T follicular helper cell (primary cell): ENCODE results near the gene NUDCD3.
A peak's percentile ranks its signal among the peaks of the same experiment; 100 is the strongest.

Experiments used
- DNase-seq: peaks from one replicate; pipeline ENCODE4 v3.0.0-alpha.2; 2020; ENCODE audit warnings: low read depth
- total RNA-seq, 2 experiments: gene quantifications; one replicate each; lab custom pipeline; 2026; lab: John Stamatoyannopoulos, UW

Gene NUDCD3
- 88.6 to 112 reads per million in 2 experiments for total RNA-seq

DNA sequence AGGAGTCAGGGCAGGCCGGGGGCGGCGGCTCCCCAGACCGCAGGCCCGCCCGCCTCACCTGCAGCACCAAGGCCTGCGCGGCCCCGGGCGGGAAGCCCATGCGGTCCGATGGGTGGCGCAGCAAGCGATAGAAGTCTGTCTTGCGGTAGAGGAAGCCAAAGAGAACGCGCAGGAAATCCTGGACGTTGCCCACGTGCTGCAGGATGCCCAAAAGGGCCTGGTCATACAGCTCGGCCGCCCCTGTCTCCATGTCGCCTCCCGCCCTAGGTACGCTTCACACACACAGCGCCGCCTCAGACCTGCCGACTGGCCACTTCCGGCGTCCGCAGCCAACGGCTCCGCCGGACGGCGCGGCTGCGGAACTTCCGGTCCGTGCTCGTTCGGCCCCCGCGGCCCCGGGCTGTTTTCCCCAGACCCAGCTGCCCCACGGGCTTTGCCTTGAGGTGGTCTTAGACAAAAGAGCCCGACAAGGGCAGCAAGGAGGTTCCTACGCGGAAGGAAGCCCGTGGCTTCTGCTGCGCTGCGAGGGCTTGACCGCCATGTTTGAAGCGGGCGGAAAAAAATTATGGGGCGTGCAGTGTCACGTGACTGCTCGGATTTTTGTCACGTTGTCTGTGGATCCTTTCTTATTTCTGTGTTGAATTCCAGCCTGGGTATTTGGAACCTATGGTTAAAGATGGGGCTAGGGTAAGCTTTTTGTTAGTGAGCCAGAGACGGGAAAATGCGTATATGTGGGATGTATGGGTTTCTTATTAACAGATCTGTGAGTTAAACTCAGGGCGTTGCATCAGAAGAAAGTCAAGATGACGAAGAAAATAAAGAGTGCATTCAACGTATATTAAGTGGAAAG lies at the start of gene NUDCD3:
Gene NUDCD3 (minus strand): TSS at position 308 of the 850 bp plus-strand sequence. CDS start 58 bp downstream, at position 250.
- DNase-seq = peak; percentile 74

- no peak for DNase-seq
Measured at GRCh38 chr7:44539669-44540506, 49.4 kb upstream of the NUDCD3 start.

DNA sequence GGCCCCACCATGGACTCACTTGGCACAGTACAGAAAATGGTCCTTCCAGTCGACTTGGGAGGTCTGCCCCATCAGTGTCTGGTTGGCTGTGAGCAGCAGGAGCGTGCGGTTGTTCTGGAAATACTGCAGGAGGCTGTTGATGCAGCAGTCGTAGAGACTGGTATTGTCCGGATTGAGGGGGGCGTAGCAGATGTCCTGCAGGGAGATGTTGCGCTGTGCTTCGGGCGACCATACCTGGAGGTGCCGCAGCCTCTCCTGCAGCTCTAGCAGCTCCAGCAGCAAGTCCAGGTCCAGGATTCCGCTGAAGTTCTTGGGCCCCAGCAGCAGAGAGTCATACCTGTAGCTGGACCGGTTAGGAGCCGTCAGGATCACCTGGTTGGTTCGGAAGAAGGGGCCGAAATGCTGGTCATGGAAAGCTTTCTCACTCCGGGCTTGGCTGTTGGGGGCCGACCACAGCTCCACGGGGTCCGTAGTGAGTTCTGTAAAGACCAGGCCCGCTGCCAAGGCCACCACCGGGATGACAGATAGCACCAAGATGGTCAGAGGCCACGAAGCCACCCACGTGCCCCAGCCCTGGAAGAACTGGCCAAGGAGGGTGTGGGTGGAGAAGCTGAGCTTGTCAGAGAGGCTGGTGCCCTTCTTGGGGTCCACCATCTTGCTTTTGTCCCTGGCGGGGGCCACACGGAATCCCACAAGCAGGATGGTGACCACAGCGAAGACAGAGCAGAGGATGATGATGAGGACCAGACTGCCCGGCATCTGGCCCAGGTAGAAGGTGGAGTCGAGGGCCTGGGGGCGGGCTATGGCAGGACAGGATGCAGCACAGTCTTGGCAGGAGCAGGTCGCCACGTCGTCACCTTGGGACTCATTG lies 48.6 kb upstream of the NUDCD3 start:
- no peak for DNase-seq

DNA sequence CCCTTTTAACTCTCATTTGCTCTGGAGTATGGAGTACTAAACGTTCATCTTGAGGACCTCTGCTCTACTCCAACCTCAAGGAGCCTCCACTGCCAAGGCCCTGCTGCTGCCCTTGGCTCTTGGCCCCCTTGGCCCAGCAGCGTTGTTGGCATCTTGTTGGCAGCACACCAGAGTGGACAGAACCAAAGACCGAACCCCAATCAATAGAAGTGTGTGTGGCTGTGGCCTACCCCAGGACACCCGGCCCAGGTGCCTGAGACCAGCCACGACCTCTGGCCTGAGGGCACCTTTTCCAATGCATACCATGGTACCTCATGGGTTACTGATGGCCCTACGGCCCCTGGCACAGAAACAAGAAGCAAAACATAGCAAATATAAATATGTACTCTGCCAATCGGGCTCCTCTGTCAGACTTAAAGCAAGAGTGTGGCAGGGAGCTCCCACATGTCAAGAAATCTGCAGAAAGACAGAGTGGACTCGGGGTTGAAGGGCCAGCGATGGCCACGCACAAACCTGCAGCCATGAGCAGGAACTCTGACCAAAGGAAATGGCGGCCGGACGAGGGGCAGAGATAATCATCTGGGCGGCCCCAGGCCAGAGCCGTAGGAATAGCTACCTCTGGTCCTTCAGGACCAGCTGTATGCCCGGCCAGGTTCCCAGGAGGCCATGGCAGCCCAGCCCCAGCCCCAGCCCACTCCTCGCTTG lies 47.8 kb upstream of the NUDCD3 start:
- DNase-seq = no peak

- DNase-seq = no peak
Measured at GRCh38 chr7:44537442-44537841, 47.0 kb upstream of the NUDCD3 start.

GRCh38 chr7:44536090-44536489 lies 45.6 kb upstream of the NUDCD3 start:
- DNase-seq = no peak

- no peak for DNase-seq
Measured at GRCh38 chr7:44535348-44536064, 45.0 kb upstream of the NUDCD3 start.

GRCh38 chr7:44534501-44534900 lies 44.0 kb upstream of the NUDCD3 start:
- peak; percentile 12 for DNase-seq

DNA sequence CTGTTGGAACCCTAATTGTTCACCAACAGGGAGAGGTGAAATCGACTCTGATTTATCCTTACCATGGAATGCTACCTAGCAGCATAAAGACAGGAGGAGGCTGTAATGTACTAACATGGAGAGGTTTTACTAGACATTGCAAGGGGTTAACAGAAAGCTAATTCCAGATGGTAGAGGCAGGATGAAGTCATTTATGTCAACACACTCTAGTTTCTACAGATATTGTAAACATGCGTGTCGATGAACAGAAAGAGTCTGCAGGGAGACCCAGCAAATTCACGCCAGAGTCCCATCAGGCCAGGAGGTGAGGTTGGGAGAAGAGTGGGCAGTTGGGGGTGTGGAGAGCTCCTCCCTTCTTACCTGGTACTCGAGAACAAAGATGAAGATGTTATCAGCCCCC lies 43.6 kb upstream of the NUDCD3 start:
- no peak for DNase-seq

- no peak for DNase-seq
Measured at GRCh38 chr7:44533301-44534055, 43.0 kb upstream of the NUDCD3 start.

- DNase-seq = no peak
Measured at GRCh38 chr7:44531421-44532380, 41.2 kb upstream of the NUDCD3 start.

DNA sequence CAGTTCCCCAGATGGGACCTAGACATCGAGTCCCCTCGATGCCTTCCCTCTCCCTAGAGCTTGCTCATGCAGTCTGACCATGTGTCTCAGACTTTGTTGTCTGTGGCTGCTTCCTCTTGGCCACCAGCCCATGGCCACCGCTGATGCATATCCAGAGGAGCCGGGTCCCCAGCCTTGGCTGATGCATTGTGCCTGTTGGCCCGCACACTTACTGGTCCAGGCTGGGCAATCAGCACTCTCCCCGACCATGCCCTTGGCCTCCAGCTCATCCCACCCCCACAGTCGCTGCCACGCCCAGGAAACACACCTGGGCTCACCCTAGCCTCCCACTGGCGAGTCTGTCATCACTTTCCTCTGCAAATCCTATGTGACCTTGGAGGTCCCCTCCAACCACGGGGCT lies 40.5 kb upstream of the NUDCD3 start:
- no peak for DNase-seq

DNA sequence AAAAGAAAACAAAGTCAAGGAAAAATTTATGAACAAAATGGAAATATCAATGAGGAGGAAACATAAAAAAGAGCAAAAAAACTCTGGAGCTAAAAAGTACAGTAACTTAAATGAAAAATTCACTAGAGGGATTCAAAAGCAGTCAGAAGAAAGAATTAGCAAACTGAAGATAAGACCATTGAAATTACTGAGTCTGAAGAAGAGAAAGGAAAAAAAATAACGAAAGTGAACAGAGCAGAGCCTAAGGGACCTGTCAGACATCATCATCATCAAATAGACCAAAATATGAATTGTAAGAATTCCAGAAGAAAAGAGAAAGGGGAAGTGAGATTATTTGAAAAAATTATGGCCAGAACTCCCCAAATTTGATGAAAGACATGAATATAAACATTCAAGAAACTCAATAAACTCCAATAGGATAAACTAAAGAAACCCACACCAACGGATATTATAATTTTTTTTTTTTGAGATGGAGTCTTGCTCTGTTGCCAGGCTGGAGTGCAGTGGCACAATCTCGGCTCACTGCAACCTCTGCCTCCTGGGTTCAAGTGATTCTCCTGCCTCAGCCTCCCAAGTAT lies 34.4 kb upstream of the NUDCD3 start:
- DNase-seq = no peak

DNA sequence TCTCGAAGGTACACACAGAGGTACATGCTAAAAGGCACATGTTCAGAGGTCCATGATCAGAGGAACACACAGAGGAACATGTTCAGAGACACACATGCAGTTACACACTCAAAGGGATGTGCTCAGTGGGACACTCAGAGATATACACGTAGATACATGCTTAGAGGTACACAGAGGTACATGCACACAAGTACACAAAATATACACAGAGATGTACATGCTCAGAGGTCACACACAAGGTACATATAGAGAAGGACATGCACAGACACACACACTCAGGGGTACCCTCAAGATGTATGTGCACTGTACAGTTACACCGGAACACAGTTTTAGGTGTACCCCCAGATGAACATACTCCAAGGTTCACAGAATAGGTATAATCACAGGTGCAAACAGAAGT lies 31.9 kb upstream of the NUDCD3 start:
- DNase-seq = no peak

- no peak for DNase-seq
Measured at GRCh38 chr7:44521347-44522095, 31.1 kb upstream of the NUDCD3 start.

DNA sequence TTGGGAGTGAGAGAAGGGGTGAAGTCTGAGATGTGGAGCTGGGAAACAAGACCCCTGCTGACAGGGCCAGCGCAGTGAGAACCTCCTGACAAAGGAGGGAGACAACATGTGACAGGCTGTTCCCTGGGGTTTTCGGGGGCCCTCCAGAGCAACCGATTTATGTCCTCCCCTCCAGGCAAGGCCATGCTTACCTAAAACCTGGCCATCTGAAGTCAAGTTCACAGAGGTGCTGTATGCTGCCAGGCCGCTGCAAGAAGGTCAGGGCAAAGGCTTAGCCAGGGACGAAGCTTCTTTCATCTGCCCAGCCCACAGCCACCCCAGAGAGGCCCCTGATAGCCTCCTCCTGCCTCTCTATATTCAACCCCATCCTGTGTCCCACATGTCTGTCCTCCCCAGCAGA lies 30.1 kb upstream of the NUDCD3 start:
- DNase-seq = no peak

GRCh38 chr7:44519546-44519945 lies 29.1 kb upstream of the NUDCD3 start:
- DNase-seq = no peak

DNA sequence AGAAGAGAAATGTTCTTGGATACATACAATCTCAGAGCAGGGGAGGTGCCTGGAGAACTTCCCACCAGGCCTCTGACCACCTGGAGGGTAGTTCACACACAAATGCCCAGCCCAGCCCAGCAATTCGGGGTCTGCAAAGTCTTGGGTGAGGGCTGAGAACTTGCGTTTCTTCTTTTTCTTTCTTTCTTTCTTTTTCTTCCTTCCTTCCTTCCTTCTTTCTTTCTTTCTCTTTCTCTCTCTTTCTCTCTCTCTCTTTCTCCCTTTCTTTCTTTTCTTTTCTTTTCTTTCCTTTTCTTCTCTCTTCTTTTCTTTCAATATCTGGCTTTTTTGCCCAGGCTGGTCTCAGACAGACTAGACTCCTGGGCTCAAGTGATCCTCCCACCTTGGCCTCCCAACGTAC lies 28.3 kb upstream of the NUDCD3 start:
- no peak for DNase-seq
